ENCODE results near the gene KRT20.

KRT20 gene

GRCh38 chr17:40850293-40850972 is 34.6 kb downstream of the KRT20 start:
- DNase-seq (ENCODE audit: low spot score): no peak

- no peak for DNase-seq (ENCODE audit: low spot score)
Observed at GRCh38 chr17:40849723-40850122, 35.3 kb downstream of the KRT20 start.

- no peak for DNase-seq (ENCODE audit: low spot score)
Observed at GRCh38 chr17:40848583-40849235, 36.3 kb downstream of the KRT20 start.

- DNase-seq (ENCODE audit: low spot score): no peak
Observed at GRCh38 chr17:40846515-40847144, 38.4 kb downstream of the KRT20 start.

GRCh38 chr17:40844671-40845107 is 40.4 kb downstream of the KRT20 start:
- no peak for DNase-seq (ENCODE audit: low spot score)

- no peak for DNase-seq (ENCODE audit: low spot score)
Observed at GRCh38 chr17:40843242-40843641, 41.8 kb downstream of the KRT20 start.

- DNase-seq (ENCODE audit: low spot score): peak; percentile 19
Observed at GRCh38 chr17:40841246-40841645, 43.8 kb downstream of the KRT20 start.

GRCh38 chr17:40839194-40839593 is 45.8 kb downstream of the KRT20 start:
- DNase-seq (ENCODE audit: low spot score): no peak

GRCh38 chr17:40836020-40836419 is 49.0 kb downstream of the KRT20 start:
- DNase-seq (ENCODE audit: low spot score): no peak

- DNase-seq (ENCODE audit: low spot score): no peak
Observed at GRCh38 chr17:40833882-40834281, 51.2 kb downstream of the KRT20 start.

GRCh38 chr17:40832840-40833239 is 52.2 kb downstream of the KRT20 start:
- no peak for DNase-seq (ENCODE audit: low spot score)

GRCh38 chr17:40830085-40830776 is 54.8 kb downstream of the KRT20 start:
- no peak for DNase-seq (ENCODE audit: low spot score)

GRCh38 chr17:40828454-40829044 is 56.5 kb downstream of the KRT20 start:
- no peak for DNase-seq (ENCODE audit: low spot score)

- no peak for DNase-seq (ENCODE audit: low spot score)
Observed at GRCh38 chr17:40827746-40828453, 57.1 kb downstream of the KRT20 start.
